Suppressor macrophage treated with lipopolysaccharide for 4 hours (primary cell): ENCODE results near the gene GPR12.
"Not testable (repeated sequence)": the region's sequence is repeated elsewhere in the genome, so short reads cannot be mapped to it uniquely, and the experiment has no call there.

ENCODE experiments used
- DNase-seq: peaks from one replicate; pipeline ENCODE4 v3.0.0-alpha.2; 2020

Gene GPR12

DNA sequence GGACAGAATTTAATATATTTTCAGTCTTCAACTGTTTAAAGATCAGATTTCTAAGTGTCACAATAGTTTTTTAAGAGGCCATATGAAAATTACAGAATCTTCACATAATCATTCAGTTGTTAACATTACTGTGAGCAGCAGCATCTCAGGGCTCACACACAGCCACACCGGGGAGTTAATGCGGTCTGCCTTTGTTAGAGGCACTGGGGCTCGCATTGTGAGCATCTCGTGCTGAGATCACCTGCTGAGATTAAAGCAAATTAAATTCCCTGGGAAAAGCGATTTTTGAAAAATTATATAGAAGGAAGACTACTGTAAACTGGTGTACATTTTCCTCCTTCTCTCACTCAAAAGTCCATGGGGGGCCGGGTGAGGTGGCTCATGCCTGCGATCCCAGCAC is 16.6 kb downstream of the GPR12 start:
- no peak for DNase-seq

DNA sequence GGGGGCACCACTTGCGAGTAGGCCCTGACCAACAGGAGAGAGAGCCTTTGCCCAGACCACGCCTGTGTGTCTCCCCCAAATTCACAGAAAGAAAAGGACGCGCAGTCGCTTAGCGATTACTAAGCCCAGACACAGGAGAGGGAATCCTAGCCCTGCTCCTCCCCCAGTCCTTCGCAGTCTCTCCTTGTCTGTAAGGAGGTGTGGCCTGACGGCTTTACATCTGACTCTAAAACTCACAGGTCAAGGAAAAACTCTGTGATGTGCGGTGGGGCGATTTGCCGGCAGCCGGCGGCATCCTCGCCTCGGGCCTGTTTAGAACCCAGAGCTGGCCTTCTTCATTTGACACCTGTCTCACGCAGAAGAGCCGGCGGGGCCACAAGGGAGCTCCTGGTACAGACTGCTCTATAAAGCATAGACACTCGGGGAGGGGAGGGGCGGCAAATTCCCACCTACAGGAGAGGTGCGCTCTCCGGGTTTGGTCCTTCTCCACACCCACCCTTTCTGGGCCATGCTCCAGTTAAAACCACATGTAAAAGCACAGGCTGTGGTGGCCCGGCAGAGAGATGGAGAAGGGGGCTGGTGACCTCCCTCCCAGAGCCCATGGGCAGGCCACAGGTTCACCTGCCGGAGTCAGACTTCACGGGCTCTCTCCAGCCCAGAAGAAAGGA is 17.8 kb downstream of the GPR12 start:
- no peak for DNase-seq

DNA sequence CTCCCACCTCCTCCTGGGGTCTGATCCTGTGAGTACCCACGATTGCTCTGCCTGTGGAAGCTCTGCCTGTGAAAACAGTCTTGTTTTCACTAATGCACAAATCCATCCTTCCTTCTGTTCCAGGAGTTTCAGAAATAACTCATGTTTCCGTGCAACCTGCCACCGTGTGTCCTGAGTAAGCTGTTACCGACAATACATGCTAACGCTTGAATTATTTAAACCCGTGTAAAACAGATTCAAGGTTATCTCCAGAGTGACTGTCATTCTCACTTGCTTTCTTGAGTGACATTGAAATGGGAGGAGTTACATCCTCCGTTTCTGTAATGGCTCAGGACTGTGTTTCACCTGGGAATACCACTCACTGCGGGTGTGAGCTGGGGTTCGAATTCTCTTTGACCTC is 24.9 kb downstream of the GPR12 start:
- DNase-seq = no peak

DNA sequence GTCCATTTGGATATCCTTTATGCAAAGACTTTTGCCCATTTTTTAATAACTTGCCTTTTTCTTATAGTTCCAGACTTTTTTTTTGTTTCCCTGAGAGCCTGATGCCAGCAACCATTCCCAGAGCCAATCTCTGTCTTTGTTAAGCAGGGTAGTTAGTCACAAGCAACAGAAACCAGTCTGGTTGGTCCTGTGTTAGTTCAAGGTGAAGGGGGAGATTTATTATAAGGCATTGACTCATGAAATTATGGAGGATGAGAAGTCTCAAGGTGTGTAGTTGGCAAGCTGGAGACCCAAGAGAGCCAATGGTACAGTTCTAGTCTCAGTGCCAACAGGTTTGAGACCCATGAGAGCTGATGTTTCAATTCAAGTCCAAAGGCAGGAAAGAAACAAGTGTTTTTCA is 33.0 kb downstream of the GPR12 start:
- no peak for DNase-seq

DNA sequence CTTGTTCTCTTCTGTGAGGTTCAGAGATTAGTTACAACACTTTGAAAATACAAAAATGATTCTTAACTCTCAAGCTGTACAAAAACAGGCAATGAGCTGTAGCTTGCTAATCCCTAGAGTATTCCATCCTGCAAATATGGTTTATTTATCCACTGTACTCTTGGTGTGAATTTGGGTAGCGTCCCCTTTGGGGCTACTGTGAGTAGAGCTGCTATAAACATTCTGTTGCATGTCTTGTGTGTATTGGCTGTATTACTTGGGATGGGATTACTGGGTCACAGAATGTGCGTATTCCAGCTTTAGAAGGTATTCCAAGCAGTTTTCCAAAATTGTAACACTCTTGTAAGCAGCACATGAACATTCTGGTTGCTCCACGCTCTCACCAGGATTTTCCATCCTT is 33.5 kb downstream of the GPR12 start:
- no peak for DNase-seq

DNA sequence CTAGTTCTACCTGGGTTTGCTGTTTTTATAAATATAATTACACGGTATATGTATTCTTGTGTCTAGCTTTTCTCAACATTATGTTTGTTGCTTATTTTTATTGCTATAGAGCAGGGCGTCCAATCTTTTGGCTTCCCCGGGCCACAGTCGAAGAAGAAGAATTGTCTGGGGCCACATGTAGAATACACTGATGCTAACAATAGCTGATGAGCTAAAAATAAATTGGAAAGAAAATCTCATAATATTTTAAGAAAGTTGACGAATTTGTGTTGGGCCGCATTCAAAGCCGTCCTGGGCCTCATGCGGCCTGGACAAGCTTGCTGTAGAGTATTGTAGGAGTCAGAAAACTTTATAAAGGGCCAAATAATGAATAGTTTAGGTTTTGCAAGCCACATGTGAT is 33.9 kb downstream of the GPR12 start:
- no peak for DNase-seq

DNA sequence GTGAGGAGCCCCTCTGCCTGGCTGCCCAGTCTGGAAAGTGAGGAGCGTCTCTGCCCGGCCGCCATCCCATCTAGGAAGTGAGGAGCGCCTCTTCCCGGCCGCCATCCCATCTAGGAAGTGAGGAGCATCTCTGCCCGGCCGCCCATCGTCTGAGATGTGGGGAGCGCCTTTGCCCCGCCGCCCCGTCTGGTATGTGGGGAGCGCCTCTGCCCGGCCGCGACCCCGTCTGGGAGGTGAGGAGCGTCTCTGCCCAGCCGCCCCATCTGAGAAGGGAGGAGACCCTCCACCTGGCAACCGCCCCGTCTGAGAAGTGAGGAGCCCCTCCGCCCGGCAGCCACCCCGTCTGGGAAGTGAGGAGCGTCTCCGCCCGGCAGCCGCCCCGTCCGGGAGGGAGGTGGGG is 37.0 kb downstream of the GPR12 start:
- not testable (repeated sequence) for DNase-seq

DNA sequence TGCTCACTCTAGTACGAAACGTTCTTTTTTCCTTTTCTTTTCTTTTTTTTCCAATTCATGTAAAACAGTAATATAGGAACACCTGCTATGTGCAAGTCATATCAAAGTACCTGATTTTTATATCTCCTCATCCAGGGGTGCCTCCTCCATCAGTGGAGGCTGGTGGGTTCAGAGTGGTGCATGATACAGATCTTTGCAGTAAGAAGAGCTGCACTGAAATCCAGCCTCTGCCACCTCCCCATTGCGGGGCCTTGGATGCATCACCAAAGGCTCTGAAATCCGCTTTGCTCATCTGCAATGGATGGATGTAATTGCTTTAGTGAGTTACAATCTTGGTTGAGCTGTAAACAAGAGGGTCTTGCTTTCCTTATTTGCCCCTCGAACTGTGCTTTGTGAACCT is 38.3 kb downstream of the GPR12 start:
- DNase-seq = no peak

DNA sequence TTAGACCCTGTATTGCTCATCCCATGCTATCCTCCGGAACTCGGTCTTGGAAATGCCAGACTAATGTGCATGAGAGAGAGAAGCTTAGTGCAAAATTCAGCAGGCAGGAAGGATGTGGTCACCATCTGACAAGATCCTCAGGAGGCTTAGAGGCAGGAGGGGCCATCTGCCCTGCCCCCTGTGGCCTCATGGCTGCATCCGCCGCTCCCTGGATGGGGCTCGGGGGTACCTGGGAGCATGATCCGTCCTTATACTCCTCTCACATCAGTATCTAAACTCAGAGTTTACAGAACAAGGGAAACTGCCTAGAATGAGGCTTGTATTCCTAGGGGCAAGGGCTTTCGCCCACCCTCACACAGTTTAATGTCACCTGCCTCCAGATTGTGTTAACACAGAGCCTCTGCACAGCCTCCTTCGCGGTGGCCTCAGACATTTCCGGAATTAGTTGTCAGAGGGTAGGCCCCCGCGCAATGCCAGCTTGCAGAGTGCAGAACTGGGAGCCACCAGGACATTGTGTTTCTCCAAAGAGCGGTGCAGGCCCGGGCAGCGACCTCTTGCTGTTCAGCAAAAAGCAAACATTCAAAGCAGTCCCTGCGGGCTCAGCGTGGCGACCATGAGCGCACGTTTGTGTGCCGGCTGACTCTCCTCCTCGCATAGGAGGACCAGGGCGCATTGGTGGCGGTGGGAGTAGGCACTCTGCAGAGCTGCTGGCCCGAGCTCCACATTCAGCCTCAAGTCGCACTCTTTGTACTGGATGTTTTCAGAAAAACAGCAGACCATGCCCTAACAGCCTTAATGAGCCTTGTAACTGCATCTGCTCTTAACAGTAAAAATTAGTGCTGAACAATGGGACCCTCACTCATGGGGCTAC is 39.1 kb downstream of the GPR12 start:
- no peak for DNase-seq

DNA sequence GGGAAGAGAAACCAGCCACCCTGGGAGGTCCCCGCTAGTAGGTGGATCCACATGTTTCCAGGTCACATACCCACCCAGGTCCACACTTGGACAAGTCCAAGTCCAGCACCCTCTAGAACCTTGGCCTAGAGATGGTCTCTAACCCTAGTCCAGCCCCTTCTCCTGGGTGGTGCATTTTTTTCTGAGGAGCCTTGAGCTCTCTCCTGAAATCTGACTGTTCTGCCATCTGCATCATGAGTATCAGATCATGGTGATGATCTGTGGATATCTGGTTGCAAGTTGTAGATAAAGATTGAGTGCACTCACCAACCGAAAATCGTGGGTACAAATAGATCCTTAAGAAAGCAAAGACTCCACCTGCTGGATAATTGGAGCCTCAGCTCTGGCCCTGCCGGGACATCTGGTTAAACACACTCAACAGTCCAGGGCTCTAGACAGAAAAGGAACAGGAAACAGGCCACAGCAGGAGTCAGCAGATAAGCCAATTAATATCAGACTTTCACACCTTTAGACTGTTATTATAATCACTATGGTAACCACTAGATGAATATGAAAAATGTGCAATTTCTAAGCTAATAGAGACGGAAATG is 41.1 kb downstream of the GPR12 start:
- DNase-seq = no peak

DNA sequence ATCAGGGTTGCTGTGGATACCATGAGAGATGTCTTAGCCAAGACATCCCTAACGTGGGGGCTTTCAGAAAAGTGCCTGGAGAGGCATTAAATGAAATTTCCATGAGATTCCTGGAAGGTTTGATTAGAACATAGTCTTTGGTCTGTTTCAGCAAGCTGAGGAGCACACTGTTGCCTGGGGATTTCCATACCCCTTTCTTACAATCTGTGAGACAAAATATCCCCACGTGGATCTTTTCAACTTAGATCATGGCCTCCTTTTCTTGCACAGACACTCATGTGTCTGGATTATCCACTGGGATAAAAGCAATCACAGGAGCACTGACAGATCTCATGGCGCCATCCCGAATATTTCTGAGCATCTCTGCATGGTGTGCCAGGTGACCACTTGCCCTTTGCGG is 41.7 kb downstream of the GPR12 start:
- no peak for DNase-seq

DNA sequence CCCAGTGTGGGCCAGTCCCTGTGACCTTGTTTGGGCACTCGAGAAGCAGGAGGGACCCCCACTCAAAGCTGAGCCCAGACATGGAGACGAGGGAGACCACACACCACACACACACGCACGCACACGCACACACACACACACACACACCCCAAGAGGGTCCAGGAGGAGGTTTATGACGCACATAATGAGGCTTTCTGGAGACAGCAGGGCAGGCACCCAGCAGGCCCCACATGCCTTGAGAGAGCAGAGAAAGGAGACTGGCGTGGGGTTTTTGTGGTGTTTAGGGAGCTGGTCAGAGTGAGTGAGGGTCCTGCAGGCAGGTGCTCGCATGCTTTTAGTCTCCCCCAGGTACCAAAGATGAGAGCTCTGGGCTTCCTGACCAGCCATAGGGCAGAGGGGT is 42.4 kb downstream of the GPR12 start:
- no peak for DNase-seq

DNA sequence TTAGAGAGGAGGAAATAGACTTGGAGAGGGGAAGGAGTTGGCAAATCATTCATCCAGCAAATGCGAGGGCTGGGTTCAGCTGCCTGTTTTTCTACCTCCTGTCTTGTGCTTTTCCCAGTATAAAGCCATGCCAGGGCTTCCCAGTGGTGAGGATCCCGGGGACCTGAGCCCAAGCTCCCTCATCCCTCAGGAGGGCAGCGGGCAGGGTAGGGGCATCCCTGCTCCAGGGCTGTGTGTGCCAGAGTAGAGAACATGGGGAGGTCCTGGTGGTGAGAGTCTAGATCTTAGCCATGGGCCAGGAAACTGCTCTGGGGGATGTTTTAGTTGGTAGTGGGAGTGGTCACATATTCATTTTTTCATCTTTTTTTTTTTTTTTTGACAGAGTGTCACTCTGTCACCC is 43.6 kb downstream of the GPR12 start:
- no peak for DNase-seq

DNA sequence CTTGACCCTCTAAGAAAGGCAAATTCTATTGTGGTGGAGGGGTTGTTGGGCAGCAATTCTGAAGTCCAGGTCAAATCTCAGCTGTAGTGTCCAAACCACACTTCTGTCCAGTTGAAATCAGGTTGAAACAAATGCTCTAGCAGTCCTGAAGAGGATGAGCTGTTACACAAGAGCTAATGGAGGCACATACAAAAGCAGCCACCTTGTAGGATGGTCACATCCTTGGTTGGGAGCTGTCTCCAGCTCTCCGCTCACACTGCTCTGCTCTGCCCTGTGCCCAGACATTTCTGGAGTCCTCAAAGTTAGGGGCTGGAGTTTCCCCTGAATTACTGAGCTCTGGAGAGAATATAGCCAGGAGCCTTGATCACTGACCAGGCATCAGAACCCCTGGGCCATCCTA is 47.2 kb downstream of the GPR12 start:
- no peak for DNase-seq

DNA sequence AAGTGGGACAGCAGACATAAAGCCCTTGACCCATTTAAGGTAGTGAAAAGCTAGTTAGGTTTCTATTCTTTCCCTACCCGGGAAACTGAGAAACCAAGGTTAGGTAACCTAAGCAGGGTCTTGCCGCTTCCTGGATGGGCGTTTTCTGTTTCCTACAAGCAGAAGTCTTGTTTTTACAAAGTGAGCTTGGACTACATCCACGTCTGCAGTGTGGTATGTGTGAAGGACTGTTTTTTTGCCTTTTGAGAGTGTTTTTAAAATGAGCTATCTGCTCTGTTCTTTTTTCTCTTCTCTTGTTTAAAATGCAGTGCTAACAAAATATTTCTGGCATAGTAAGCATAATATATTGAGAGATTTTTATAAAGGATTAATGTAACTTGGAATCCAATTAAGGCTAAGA is 49.4 kb downstream of the GPR12 start:
- no peak for DNase-seq

DNA sequence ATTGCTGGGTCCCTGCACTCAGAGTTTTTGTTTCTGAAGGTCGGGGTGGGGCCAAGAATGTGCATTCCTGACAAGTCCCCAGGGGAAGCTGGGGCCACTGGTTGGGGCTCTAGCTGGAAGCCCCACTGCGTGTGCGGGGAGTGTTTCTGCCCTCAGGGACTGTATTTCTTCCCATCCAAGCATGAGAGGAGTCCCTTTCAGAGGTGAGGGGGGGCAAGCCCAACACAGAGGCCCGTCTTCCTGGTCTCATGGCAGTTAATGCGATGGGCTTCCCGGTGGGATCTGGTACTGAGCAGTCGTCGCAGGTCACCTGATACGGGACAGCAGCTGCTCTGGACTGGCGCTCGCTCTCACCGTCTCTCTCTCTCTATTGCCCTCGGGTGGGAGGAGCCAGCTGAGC is 50.4 kb downstream of the GPR12 start:
- no peak for DNase-seq

DNA sequence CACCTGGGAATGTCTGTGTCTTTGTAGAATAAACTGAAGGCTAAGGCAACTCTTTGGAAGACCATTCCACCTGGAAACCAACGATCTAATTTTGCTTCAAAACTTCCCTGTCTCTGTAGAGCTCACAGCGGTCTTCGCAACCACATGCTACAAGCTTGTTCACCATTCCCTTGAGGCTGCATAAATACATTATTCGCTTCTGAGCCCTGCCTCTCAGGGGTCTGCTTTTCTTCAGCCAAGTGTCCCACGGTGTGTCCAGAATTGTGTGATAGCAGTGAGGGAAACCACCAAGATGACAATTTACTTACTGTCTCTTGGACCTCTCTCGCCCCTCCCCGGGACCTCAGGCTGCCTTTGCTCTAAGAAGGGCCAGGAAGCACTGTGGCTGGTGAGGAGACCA is 51.1 kb downstream of the GPR12 start:
- DNase-seq = no peak

DNA sequence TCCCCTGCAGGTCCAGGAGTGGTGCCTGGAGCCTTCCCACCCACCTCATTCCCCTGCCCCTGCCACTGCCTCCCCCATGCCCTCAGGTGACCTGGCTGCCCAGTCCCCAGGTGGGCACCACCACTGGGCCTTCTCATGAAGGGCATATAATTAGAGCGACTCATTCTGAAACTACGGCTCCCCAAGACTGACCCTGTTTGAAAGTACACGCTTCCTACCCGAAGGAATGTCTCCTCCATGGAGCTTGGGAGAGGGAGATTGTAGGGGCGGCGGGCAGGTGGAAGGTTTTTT is 52.6 kb downstream of the GPR12 start:
- DNase-seq = no peak

DNA sequence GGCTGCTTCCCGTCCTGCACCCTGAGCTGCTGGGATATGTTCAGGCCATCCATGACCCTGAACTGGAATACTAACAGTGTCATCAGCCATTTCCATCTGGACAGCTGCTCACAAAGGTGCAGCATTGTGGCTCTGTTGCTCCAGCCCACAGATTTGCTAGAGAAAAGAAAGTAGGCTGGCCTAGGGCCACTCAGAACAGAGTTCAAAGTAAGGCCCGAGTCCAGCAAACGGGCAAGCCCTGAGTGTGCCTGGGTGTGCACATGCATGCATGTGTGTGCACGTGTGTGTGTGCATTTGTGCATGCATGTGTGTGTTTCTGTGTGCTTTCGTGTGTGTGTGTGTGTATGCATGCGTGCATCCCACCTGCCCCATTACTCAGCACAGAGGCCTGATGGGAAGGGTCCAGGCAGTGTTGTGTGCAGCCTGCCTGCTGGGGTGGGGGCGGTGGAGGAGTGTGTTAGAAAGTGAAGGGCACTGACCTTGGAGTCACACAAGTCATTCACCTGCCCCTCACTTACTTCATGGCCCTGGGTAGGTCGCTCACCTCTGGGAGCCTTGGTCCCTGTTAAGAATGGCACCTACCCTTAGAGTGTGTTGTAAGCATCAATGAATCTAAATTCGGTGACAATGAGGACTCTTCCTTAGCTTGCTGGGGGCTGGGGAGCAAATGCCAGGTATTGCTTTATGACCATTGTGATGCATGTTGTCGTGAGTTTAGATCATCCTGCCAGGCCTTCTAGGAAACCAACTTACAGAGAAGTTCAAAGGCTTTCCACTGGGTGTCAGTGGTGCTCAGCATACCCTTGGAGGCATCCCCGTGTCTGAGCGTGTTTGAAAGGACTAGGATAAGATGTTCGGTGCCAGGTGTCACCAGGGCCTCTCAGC is 53.2 kb downstream of the GPR12 start:
- DNase-seq = peak; percentile 31

DNA sequence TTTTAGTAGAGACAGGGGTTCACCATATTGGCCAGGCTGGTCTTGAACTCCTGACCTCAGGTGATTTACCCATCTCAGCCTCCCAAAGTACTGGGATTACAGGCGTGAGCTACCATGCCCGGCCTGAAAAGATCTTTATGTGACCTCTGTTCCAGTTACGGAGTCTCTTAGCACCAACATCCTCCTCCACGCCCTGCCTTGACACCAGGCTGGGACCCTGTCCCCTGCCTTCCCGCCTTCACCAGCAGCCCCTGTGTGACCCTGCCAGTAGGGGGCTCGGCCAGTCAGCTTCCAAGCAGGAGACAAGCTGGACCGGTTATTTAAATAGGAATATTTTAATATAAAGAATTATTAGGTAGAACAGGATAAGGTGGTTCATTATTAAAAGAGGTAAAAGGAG is 54.2 kb downstream of the GPR12 start:
- no peak for DNase-seq

DNA sequence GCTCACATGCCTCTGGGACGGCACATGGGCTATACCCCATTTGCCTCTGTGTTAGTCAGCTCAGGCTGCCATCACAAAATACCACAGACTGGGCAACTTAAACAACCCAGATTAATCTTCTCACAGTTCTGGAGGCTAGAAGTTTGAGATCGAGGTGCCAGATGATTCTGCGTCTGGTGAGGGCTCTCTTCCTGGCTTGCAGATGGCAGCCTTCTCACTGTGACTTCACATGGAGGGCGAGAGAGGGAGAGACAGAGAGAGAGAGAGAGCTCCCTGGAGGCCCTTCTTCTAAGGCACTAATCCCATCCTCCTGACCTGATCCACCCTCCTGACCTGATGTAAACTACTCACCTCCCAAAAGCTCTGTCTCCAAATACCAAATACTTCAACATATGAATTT is 55.0 kb downstream of the GPR12 start:
- DNase-seq = no peak
